Measurements from ENCODE around the gene VPS9D1. TPM values are rescaled to one million over a fixed set of nuclear protein-coding genes. Genes with fewer than 3 reads are reported as not detected.

Gene VPS9D1
- total and polyA plus RNA-seq, 2 of the 4 experiments (the other 2 are of a cell fraction), result 1.8 to 20.3 TPM

GRCh38 chr16:89709166-89709565 lies 11.5 kb downstream of the VPS9D1 start:
- Histone ChIP-seq H3K4me3 (ENCODE audit: insufficient read depth, low read depth, low read length) (no peak overlapping the region), H2BK15ac (ENCODE audit: low read depth, low read length) (no peak overlapping the region), H3K79me1 (ENCODE audit: low read depth in 1 of 2, low read length in 2 of 2) (no peaks in the 10 kb centered on the region), H2AFZ (replicated peaks; ENCODE audit: low read length, poor library complexity) (no peak overlapping the region), H3K23ac (ENCODE audit: low read depth, low read length) (no peak overlapping the region), H3K9me1 (ENCODE audit: insufficient read depth, low read length) (no peaks in the 10 kb centered on the region), H3K18ac (ENCODE audit: low read depth, low read length) (no peak overlapping the region), H3K9me3 (ENCODE audit: control insufficient read depth, insufficient read depth, low read length) (no peaks in the 10 kb centered on the region), H3K27me3 (ENCODE audit: control insufficient read depth, insufficient read depth, low read length) (no peaks in the 10 kb centered on the region), H3K14ac (replicated peaks; ENCODE audit: low read depth, low read length) (no peak overlapping the region), H2BK5ac (ENCODE audit: low read depth, low read length, poor library complexity, severe bottlenecking) (no peak overlapping the region), H4K5ac (ENCODE audit: low read depth, low read length) (no peak overlapping the region), H3K4ac (ENCODE audit: low read depth, low read length) (no peak overlapping the region), H3K4me2 (ENCODE audit: low read depth, low read length) (no peak overlapping the region), H3K56ac (ENCODE audit: extremely low read depth, insufficient read depth, low read length) (no peak overlapping the region), H2AK9ac (replicated peaks; ENCODE audit: low read depth, low read length, poor library complexity) (no peak overlapping the region), H2AK5ac (ENCODE audit: low read depth, low read length) (no peak overlapping the region), H4K8ac (ENCODE audit: low read depth in 2 of 2, low read length in 2 of 2) (no peak overlapping the region), H2BK20ac (ENCODE audit: low read depth, low read length) (no peak overlapping the region), H3K9ac (ENCODE audit: low read depth, low read length) (no peak overlapping the region), H2BK120ac (ENCODE audit: low read depth, low read length) (no peak overlapping the region), H3K4me1 (ENCODE audit: control insufficient read depth, insufficient read depth, low read length) (peaks cover 6% of the 10 kb centered on the region), H3K36me3 (ENCODE audit: control insufficient read depth, insufficient read depth, low read length) (peaks cover 15% of the 10 kb centered on the region; the same call in 1 of the 2 replicates), H4K91ac (ENCODE audit: insufficient read depth, low read depth, low read length) (no peak overlapping the region), H4K20me1 (ENCODE audit: insufficient read depth, low read length) (no peaks in the 10 kb centered on the region; the same call in 1 of the 2 replicates), H3K27ac (ENCODE audit: insufficient read depth, low read length) (no peak overlapping the region)
- 89% methylated on average over 1 of the region's 10 CpGs; no CpG with 5 or more reads in 1 of the 2 experiments for WGBS, 2 experiments (ENCODE audit: extremely low coverage in 2 of 2, insufficient read length in 1 of 2)
- POLR2A ChIA-PET (ENCODE audit: unreplicated experiment), result interaction anchor here (0.5 kb wide), 1 partner anchor 34 kb away, joined by 9 read pairs; no protein-coding TSS in a partner anchor
- TF ChIP-seq CHD1 (IDR thresholded peaks at IDR 0.05; ENCODE audit: low read depth, low read length) (no peak), MAZ (IDR thresholded peaks at IDR 0.05; ENCODE audit: borderline replicate concordance, low read depth, low read length) (no peak), BHLHE40 (IDR thresholded peaks at IDR 0.05; ENCODE audit: low read depth, low read length) (no peak), RFX5 (IDR thresholded peaks at IDR 0.05; ENCODE audit: low read depth, low read length) (no peak), FOS (IDR thresholded peaks at IDR 0.05; ENCODE audit: low read depth, low read length) (no peak), USF2 (IDR thresholded peaks at IDR 0.05; ENCODE audit: low read depth, low read length) (no peak), MAFK (IDR thresholded peaks at IDR 0.05; ENCODE audit: low read depth, low read length) (no peak), ELK1 (IDR thresholded peaks at IDR 0.05; ENCODE audit: borderline replicate concordance, low read depth, low read length) (no peak), RAD21 (IDR thresholded peaks at IDR 0.05; ENCODE audit: low read length) (no peak), SMC3 (IDR thresholded peaks at IDR 0.05; ENCODE audit: low read depth, low read length) (no peak), CEBPB (IDR thresholded peaks at IDR 0.05; ENCODE audit: low read depth, low read length) (no peak), CTCF (conservative IDR thresholded peaks at IDR 0.05; ENCODE audit: low read depth, low read length) (no peak), RCOR1 (IDR thresholded peaks at IDR 0.05; ENCODE audit: insufficient replicate concordance, low read length) (no peak), NFE2L2 (IDR thresholded peaks at IDR 0.05; ENCODE audit: low read depth, low read length) (no peak), POLR2A (IDR thresholded peaks at IDR 0.05; ENCODE audit: low read depth, low read length) (no peak), MXI1 (IDR thresholded peaks at IDR 0.05; ENCODE audit: borderline replicate concordance, low read depth, low read length) (no peak)
- DNase-seq (no peak), ATAC-seq (ENCODE audit: low read depth) (no peak)
- CTCF ChIA-PET, result no interaction called here
- in situ Hi-C loops (cut with MboI; ENCODE audit: low sequenced_read_pairs) (no loop called here), dilution Hi-C loops (cut with HindIII; ENCODE audit: low sequenced_read_pairs, unreplicated experiment) (no loop called here), intact Hi-C loops (cut with micrococcal nuclease) (no loop called here)
- no TSS peak for BruUV-seq (replicated peaks)

All from IMR-90 (cell line).